ENCODE results near the gene WASF1. TPM values are rescaled to one million over a fixed set of nuclear protein-coding genes. Genes with fewer than 3 reads are reported as not detected.

WASF1 gene
- polyA plus RNA-seq, 2 of the 4 experiments (the other 2 are of a cell fraction) = 12.8 to 21.0 TPM

DNA sequence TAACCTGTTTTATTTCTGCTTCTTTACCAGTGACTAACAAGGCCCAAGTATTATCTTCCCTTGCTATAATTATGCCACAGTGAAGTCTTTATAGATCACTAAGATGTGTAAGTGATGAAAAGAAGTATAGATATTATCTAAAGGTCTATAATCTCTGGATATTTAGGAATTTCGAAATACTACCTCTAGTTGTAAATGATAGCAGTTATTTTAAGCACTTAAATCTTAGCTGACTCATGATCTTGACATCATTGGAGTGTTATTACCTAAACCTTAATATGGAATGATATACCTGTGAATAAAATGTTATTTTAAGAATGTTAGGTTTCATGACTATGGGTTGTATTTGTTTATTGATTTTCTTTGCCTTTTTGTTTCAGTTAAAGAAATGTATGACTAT, 32.3 kb upstream of the WASF1 start:
- H3K4me1 ChIP-seq = no peaks in the 10 kb centered on the region
- H3K4me3 ChIP-seq = no peak overlapping the region
- H3K4me2 ChIP-seq = no peak overlapping the region
- CTCF ChIA-PET = no interaction called here
- FAIRE-seq (no peak), ATAC-seq (no peak), DNase-seq (ENCODE audit: low read depth in 1 of 2, low spot score in 1 of 2) (no peak)
- H3K9me3 ChIP-seq = no peaks in the 10 kb centered on the region
- POLR2A ChIA-PET = no interaction called here
- TF ChIP-seq TFCP2L1 (CRISPR knock-in tag; IDR thresholded peaks at IDR 0.05) = no peak
- WGBS (ENCODE audit: missing lambda C conversion rate) = 86% methylated on average over 1 of the region's 1 CpG
- no peak overlapping the region for H3K27ac ChIP-seq

DNA sequence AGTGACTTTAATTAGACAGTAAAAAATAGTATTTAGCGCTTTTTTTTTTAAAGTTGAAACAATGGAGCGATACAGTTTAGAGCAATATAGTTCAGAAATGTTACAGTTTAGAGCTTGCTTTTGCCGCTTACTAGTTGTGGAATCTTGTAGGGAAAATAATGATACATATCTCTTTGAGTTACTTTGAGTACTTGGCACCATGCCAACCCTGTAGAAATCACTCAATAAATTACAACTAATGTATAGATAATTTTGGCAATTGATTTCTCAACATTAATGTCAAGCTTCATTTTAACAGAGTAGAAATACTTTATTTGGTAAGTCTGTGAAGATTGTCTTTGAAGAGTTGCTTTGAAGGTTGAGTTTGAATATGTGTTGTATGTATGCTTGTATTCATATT, 28.2 kb upstream of the WASF1 start:
- no peak overlapping the region for H3K4me3 ChIP-seq
- no peak overlapping the region for H3K4me2 ChIP-seq
- no peak for ATAC-seq
- no peaks in the 10 kb centered on the region for H3K4me1 ChIP-seq
- POLR2A ChIA-PET = interaction anchor here (0.6 kb wide), 1 partner anchor 825 kb away, joined by 3 read pairs; the partner anchor contains the start of gene CD164
- no peak overlapping the region for H3K27ac ChIP-seq
- WGBS (ENCODE audit: missing lambda C conversion rate) = 90% methylated on average over 3 of the region's 3 CpGs
- DNase-seq (ENCODE audit: low read depth in 1 of 2, low spot score in 1 of 2) = no peak
- no peaks in the 10 kb centered on the region for H3K9me3 ChIP-seq
- TF ChIP-seq, protein P1, sequence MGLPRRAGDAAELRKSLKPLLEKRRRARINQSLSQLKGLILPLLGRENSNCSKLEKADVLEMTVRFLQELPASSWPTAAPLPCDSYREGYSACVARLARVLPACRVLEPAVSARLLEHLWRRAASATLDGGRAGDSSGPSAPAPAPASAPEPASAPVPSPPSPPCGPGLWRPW (IDR thresholded peaks at IDR 0.05) = no peak
- TF ChIP-seq GATA3 (IDR thresholded peaks at IDR 0.05; ENCODE audit: borderline replicate concordance) = no peak
- TF ChIP-seq MAFK (IDR thresholded peaks at IDR 0.05; ENCODE audit: partially characterized antibody) = no peak
- CTCF ChIA-PET = interaction anchor here (0.7 kb wide), 1 partner anchor 62 kb away, joined by 3 read pairs; no protein-coding TSS in a partner anchor
- FAIRE-seq = no peak

DNA sequence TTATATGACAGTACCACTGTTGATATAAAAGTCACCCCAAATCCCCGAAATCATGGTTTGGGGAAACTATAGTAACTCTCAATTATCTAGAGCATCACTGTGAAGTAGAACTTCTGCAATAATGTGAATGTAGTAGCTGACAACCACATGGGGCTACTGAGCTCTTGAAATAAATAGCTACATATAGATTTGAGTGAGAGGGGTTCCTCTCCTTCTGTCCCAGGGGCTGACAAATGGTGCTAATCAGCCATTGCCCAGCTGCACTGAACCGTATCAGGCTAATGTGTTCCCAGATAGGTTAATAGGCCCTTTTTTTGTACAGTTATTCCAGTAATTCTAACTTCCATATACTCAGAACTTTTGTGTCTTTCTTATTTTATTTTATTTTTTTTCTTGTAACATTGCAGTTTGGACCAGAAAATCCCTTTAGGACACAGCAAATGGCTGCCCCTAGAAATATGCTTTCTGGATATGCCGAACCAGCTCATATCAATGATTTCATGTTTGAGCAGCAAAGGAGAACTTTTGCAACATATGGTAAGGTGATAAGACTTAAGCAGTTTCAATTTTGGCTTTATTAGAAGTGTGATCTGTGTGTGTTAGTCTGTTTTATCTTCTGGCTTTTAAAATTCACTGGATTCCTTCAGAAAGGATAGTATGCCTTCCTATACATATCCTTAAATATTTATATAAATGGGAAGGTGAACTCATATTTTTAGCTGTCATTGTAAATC, 21.8 kb upstream of the WASF1 start:
- no peak for ATAC-seq

DNA sequence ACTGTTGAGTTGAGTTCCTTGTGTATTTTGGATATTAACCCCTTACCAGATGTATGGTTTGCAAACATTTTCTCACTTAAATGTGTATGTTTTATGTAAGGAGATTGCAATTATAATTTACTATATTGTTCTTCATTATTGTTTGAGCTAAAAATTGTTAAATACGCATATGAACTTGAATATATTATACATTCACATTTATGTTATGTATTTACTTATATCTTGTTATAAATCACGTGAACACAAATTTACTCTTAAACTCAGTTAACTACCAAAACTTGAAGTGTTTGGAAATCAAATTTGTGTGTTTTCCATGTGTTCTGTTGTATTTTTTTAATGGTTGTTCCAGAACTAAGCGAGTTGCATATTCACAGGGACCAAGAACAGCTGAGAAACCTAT, 19.1 kb upstream of the WASF1 start:
- 97% methylated on average over 3 of the region's 3 CpGs for WGBS (ENCODE audit: missing lambda C conversion rate)
- ATAC-seq (no peak), FAIRE-seq (no peak), DNase-seq (ENCODE audit: low read depth in 1 of 2, low spot score in 1 of 2) (no peak)
- Histone ChIP-seq H3K4me1 (no peaks in the 10 kb centered on the region), H3K27ac (no peak overlapping the region), H3K4me2 (no peak overlapping the region), H3K9me3 (no peaks in the 10 kb centered on the region), H3K4me3 (no peak overlapping the region)
- ChIA-PET POLR2A (no interaction called here), CTCF (interaction anchor here (1.0 kb wide), 1 partner anchor 11 kb away, joined by 3 read pairs; no protein-coding TSS in a partner anchor)
- TF ChIP-seq JUNB (IDR thresholded peaks at IDR 0.05) = no peak
- TF ChIP-seq, protein P2, sequence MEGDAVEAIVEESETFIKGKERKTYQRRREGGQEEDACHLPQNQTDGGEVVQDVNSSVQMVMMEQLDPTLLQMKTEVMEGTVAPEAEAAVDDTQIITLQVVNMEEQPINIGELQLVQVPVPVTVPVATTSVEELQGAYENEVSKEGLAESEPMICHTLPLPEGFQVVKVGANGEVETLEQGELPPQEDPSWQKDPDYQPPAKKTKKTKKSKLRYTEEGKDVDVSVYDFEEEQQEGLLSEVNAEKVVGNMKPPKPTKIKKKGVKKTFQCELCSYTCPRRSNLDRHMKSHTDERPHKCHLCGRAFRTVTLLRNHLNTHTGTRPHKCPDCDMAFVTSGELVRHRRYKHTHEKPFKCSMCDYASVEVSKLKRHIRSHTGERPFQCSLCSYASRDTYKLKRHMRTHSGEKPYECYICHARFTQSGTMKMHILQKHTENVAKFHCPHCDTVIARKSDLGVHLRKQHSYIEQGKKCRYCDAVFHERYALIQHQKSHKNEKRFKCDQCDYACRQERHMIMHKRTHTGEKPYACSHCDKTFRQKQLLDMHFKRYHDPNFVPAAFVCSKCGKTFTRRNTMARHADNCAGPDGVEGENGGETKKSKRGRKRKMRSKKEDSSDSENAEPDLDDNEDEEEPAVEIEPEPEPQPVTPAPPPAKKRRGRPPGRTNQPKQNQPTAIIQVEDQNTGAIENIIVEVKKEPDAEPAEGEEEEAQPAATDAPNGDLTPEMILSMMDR (IDR thresholded peaks at IDR 0.05) = no peak
- TF ChIP-seq, protein P1 (IDR thresholded peaks at IDR 0.05) = no peak
- TF ChIP-seq TFCP2L1 (CRISPR knock-in tag; IDR thresholded peaks at IDR 0.05) = no peak
- no peak for TF ChIP-seq POLR2AphosphoS2 (conservative IDR thresholded peaks at IDR 0.05; ENCODE audit: low read length)
- TF ChIP-seq FOSB (CRISPR knock-in tag; IDR thresholded peaks at IDR 0.05) = no peak
- TF ChIP-seq TP53 (CRISPR knock-in tag; IDR thresholded peaks at IDR 0.05) = no peak

More for the DNA sequence above, 21.8 kb upstream of the WASF1 start:
- no peaks in the 10 kb centered on the region for H3K4me1 ChIP-seq
- 94% methylated on average over 3 of the region's 3 CpGs for WGBS (ENCODE audit: missing lambda C conversion rate)
- H3K4me3 ChIP-seq = no peak overlapping the region
- H3K27ac ChIP-seq = no peak overlapping the region
- ChIA-PET CTCF (no interaction called here), POLR2A (no interaction called here)
- no peaks in the 10 kb centered on the region for H3K9me3 ChIP-seq
- no peak overlapping the region for H3K4me2 ChIP-seq
- DNase-seq (ENCODE audit: low read depth in 1 of 2, low spot score in 1 of 2) (no peak), FAIRE-seq (no peak)
- no peak for TF ChIP-seq BHLHE40 (IDR thresholded peaks at IDR 0.05; ENCODE audit: low read depth, low read length)
- TF ChIP-seq ESRRA (IDR thresholded peaks at IDR 0.05; ENCODE audit: borderline replicate concordance, low read length) = no peak

DNA sequence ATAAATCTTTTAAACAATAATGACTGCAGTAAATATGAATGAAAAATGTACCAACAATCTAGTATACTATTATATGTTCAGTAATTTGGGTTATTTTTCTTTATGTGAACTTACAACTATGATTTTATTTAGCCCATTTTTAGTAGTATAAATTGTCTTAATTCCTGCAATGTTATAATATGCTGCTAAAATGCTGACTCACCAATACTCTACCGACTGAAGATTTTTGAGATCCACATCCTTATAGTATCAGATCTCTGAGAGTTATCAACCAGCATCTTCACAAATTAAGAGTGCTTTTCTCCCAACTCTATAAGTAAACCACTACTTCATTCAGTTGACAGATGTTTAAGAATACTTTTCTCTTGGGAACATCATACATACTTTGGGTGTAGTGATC, 17.4 kb upstream of the WASF1 start:
- no peak for DNase-seq (ENCODE audit: low read depth in 1 of 2, low spot score in 1 of 2)
- Histone ChIP-seq H3K9me3 (no peaks in the 10 kb centered on the region), H3K4me1 (no peaks in the 10 kb centered on the region), H3K4me2 (no peak overlapping the region), H3K27ac (no peak overlapping the region), H3K4me3 (no peak overlapping the region)
- TF ChIP-seq RAD21 (conservative IDR thresholded peaks at IDR 0.05 in 1 of 2, IDR thresholded peaks at IDR 0.05 in 1 of 2) = no peak
- peak; percentile 90 for TF ChIP-seq MAFK (IDR thresholded peaks at IDR 0.05; ENCODE audit: partially characterized antibody)
- ChIA-PET CTCF (no interaction called here), POLR2A (no interaction called here)
- WGBS (ENCODE audit: missing lambda C conversion rate) = 94% methylated on average over 1 of the region's 1 CpG
- no peak for FAIRE-seq
- ATAC-seq = no peak

Data from A549 (cell line).